Measurements from ENCODE around the gene THADA.
"Not testable (repeated sequence)": the region's sequence is repeated elsewhere in the genome, so short reads cannot be mapped to it uniquely, and the experiment has no call there.

The THADA gene

GRCh38 chr2:43448822-43449110 lies 147.1 kb downstream of the THADA start:
- no peak for DNase-seq (ENCODE audit: low read depth)
- no peak overlapping the region for H3K4me3 ChIP-seq (ENCODE audit: low read depth, low read length)
- TF ChIP-seq, protein P1, sequence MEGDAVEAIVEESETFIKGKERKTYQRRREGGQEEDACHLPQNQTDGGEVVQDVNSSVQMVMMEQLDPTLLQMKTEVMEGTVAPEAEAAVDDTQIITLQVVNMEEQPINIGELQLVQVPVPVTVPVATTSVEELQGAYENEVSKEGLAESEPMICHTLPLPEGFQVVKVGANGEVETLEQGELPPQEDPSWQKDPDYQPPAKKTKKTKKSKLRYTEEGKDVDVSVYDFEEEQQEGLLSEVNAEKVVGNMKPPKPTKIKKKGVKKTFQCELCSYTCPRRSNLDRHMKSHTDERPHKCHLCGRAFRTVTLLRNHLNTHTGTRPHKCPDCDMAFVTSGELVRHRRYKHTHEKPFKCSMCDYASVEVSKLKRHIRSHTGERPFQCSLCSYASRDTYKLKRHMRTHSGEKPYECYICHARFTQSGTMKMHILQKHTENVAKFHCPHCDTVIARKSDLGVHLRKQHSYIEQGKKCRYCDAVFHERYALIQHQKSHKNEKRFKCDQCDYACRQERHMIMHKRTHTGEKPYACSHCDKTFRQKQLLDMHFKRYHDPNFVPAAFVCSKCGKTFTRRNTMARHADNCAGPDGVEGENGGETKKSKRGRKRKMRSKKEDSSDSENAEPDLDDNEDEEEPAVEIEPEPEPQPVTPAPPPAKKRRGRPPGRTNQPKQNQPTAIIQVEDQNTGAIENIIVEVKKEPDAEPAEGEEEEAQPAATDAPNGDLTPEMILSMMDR (IDR thresholded peaks at IDR 0.05; ENCODE audit: control insufficient read depth, extremely low read depth, insufficient read depth) = no peak

- no peak for DNase-seq (ENCODE audit: low read depth)
- TF ChIP-seq, protein P1 (IDR thresholded peaks at IDR 0.05; ENCODE audit: control insufficient read depth, extremely low read depth, insufficient read depth) = no peak
- no peak overlapping the region for H3K4me3 ChIP-seq (ENCODE audit: low read depth, low read length)
Measured at GRCh38 chr2:43448011-43448821, 147.6 kb downstream of the THADA start.

DNA sequence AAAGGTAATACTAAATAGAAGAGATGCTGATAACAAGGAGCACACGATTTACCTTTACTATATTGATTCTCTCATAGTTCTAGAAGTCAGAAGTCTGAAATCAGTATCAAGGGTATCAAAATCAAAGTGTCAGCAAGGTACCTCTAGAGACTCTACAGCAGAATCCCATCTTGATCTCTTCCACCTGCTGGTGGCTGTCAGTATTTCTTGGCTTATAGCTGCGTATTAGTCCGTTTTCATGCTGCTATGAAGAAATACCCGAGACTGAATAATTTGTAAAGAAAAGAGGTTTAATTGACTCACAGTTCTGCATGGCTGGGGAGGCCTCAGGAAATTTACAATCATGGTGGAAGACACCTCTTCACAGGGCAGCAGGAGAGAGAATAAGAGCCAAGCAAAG lies 149.1 kb downstream of the THADA start:
- not testable (repeated sequence) for H3K4me3 ChIP-seq (ENCODE audit: low read depth, low read length); DNase-seq (ENCODE audit: low read depth)

DNA sequence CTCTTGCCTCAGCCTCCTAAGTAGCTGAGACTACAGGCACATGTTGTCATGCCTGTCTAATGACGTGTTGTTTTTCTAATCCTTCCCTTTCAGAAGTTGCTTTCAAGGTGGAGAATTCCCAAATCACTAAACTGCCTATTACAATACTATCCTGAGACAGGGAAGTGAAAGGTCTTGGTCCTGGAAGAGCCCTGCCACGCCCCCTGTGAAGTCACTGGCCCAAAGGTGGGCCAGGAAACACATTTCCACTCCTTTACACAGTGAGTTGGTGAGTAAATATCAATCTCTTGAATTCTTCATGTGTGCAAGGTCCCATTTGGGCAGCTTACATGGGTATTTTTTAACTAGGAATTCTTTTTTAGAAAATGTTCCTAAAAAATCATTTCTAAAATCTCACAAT lies 150.1 kb downstream of the THADA start:
- TF ChIP-seq, protein P1 (IDR thresholded peaks at IDR 0.05; ENCODE audit: control insufficient read depth, extremely low read depth, insufficient read depth) = no peak
- DNase-seq (ENCODE audit: low read depth) = no peak
- no peak overlapping the region for H3K4me3 ChIP-seq (ENCODE audit: low read depth, low read length)

GRCh38 chr2:43444989-43445645 lies 150.7 kb downstream of the THADA start:
- TF ChIP-seq, protein P1 (IDR thresholded peaks at IDR 0.05; ENCODE audit: control insufficient read depth, extremely low read depth, insufficient read depth) = no peak
- H3K4me3 ChIP-seq (ENCODE audit: low read depth, low read length) = no peak overlapping the region
- DNase-seq (ENCODE audit: low read depth) = no peak

DNA sequence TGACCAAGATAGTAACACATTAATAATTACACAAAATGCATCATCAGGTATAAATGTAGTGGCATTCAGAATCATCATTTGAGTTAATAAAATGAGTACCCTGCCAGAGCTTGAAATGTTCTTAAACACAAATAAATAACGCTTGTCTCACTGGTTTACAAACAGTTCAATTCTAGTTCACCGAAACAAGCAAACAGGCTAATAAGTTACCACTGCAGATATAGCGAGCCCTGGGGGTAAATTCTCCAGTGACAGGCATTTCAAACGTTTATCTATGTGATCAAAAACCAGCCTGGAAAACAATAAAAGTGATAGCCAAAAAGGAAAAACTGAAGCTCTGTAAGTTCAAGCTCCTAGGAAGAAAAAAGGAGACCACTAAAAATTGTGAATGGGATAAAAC lies 152.6 kb downstream of the THADA start:
- DNase-seq (ENCODE audit: low read depth) = no peak
- TF ChIP-seq, protein P1 (IDR thresholded peaks at IDR 0.05; ENCODE audit: control insufficient read depth, extremely low read depth, insufficient read depth) = no peak
- H3K4me3 ChIP-seq (ENCODE audit: low read depth, low read length) = no peak overlapping the region

DNA sequence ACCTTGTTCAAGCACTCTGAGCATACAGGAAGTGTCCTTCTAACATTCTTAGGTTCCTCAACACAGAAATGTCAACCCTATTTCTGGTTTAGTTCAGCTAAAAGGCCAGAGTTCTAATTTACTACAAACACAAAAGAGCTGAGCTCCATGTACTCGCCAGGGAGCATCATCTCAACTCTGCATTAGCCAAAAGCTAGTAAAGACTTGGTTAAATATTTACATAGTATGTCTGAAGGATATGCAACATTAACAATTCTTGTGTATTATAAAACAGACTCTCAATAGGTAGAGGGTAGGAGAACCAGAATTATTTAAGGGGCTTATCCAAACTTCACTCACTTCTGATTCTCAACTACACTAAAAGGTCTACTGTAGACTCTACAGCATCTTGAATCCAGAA lies 154.6 kb downstream of the THADA start:
- TF ChIP-seq, protein P1 (IDR thresholded peaks at IDR 0.05; ENCODE audit: control insufficient read depth, extremely low read depth, insufficient read depth) = no peak
- DNase-seq (ENCODE audit: low read depth) = no peak
- H3K4me3 ChIP-seq (ENCODE audit: low read depth, low read length) = no peak overlapping the region

All from LNCaP clone FGC (cell line).